ENCODE results near the gene ADARB1.

The ADARB1 gene

GRCh38 chr21:45226540-45227326 is 152.4 kb downstream of the ADARB1 start:
- Histone ChIP-seq H3K4me3 (no peak overlapping the region), H3K27ac (no peak overlapping the region)
- no peak for TF ChIP-seq CTCF (IDR thresholded peaks at IDR 0.05)
- DNase-seq (ENCODE audit: low spot score): no peak

DNA sequence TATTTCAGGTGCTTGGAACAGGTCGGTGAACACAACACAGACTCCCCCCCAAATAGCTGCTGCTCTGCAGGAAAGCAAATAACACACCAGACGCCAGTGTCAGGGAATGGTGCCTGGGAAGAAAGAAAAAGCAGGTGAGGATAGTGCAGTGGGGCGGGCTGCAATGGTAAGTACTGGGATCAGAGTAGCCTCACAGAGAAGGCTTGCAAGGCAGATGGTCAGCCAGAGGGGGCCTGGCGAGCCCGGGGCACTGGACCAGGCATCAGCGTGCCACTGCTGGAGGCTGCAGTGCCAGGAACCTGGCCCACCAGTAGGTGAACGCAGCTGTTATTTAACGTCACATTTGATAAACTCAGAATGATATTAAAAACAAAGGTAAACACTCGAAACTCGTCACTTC is 153.4 kb downstream of the ADARB1 start:
- no peak for TF ChIP-seq CTCF (IDR thresholded peaks at IDR 0.05)
- DNase-seq (ENCODE audit: low spot score): no peak
- H3K4me3 ChIP-seq: no peak overlapping the region
- peak overlapping the region in 1 of 2 donors; percentile 13 for H3K27ac ChIP-seq

- peak overlapping the region in 1 of 2 donors; percentile 13 for H3K27ac ChIP-seq
- no peak for DNase-seq (ENCODE audit: low spot score)
- TF ChIP-seq CTCF (IDR thresholded peaks at IDR 0.05): no peak
- H3K4me3 ChIP-seq: no peak overlapping the region
Measured at GRCh38 chr21:45228171-45228641, 153.8 kb downstream of the ADARB1 start.

DNA sequence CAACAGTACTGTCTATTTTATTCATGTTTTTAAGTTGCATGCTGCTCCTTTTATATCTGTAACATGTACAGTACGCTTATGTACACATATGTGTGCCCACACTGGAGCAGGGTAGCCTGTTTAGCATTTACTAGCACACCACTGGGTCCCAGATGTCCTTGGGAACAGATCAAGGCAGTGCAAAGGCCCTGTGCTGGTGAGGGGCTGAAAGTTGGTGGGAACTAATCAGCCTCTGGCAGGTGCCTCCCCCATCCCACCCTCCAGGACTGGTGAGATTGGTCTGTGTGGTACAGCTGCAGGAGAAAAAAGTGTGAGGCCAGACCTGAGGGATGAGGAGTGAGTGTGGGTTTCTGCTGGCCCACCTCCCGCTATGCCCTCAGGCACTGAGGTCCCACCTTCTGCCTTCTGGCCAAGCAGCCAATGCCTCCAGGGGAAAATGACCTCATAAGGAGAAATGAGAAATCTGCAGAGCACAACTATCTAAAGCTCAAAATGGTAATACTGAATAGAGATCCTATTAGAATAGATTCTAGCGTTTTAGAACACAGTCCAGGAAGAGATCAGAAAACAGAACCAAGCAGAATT is 154.4 kb downstream of the ADARB1 start:
- no peak overlapping the region for H3K4me3 ChIP-seq
- DNase-seq (ENCODE audit: low spot score): no peak
- no peak for TF ChIP-seq CTCF (IDR thresholded peaks at IDR 0.05)
- no peak overlapping the region for H3K27ac ChIP-seq

DNA sequence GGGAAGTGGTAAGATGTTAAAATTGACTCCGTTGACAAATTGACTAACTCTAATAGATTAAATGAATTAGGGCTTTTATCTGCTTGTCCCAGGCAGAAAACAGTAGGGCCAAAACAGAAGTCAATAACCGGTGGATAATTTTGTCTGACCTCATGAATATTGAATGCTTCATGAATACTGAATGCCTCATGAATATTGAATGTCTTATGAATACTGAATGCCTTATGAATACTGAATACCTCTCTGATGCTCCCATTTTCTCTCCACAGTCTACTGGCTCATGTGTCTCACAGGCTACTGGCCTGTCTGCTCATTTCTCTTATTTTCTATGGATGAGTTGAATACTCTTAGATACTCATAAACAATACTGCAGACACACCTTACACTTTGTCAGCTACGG is 157.3 kb downstream of the ADARB1 start:
- Histone ChIP-seq H3K27ac (no peak overlapping the region), H3K4me3 (no peak overlapping the region)
- TF ChIP-seq CTCF (IDR thresholded peaks at IDR 0.05): no peak
- no peak for DNase-seq (ENCODE audit: low spot score)

DNA sequence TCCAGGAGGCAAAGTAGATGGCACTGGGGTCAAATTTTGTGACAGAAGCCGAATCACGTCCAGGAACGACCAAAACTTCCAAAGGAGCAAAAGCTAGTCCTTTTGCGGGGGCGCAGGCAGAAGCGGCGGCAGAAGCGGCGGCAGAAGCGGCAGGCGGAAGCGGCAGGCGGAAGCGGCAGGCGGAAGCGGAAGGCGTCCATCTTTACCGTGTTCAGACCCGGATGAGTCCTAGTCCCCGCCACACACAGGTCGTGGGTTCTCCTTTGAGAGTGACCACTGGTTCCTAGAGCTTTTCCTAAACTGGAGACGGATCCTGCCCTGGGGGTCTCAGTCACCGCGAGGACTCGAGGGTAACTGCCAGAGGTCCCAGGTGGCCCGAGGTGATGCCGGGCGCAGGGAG is 159.7 kb downstream of the ADARB1 start:
- TF ChIP-seq CTCF (IDR thresholded peaks at IDR 0.05): no peak
- no peak for DNase-seq (ENCODE audit: low spot score)
- Histone ChIP-seq H3K4me3 (no peak overlapping the region), H3K27ac (no peak overlapping the region)

GRCh38 chr21:45234965-45235364 is 160.6 kb downstream of the ADARB1 start:
- Histone ChIP-seq H3K4me3 (no peak overlapping the region), H3K27ac (no peak overlapping the region)
- no peak for DNase-seq (ENCODE audit: low spot score)
- no peak for TF ChIP-seq CTCF (IDR thresholded peaks at IDR 0.05)
